ENCODE data around the gene DNAH10.

GRCh38 chr12:123853396-123854070 lies 91.4 kb downstream of the DNAH10 start:
- TF ChIP-seq POLR2A (IDR thresholded peaks at IDR 0.05; ENCODE audit: low read depth, low read length) (no peak), CTCF (conservative IDR thresholded peaks at IDR 0.05; ENCODE audit: low read depth, low read length) (no peak), RFX5 (IDR thresholded peaks at IDR 0.05; ENCODE audit: low read depth, low read length) (no peak), USF2 (IDR thresholded peaks at IDR 0.05; ENCODE audit: low read depth, low read length) (no peak), MAZ (IDR thresholded peaks at IDR 0.05; ENCODE audit: borderline replicate concordance, low read depth, low read length) (no peak), CHD1 (IDR thresholded peaks at IDR 0.05; ENCODE audit: low read depth, low read length) (no peak), CEBPB (IDR thresholded peaks at IDR 0.05; ENCODE audit: low read depth, low read length) (no peak), RAD21 (IDR thresholded peaks at IDR 0.05; ENCODE audit: low read length) (no peak)
